A549 (cell line): Measurements from ENCODE around the gene TCF20.

Experiments used
- BHLHE40 ChIP-seq: IDR thresholded peaks from 2 replicates; pipeline ENCODE4 v1.6.1; 2012; ENCODE audit warnings: low read depth, low read length, inconsistent platforms
- EHF ChIP-seq: fragments of 250-450 bp; sonication (Bioruptor Pico); IDR thresholded peaks from 2 replicates; pipeline ENCODE4 v1.5.0; 2020; ENCODE audit warnings: mild to moderate bottlenecking
- ELK1 ChIP-seq: fragments of 150-350 bp; IDR thresholded peaks from 2 replicates; pipeline ENCODE4 v1.6.1; 2014; ENCODE audit warnings: low read depth, mild to moderate bottlenecking, low read length
- EP300 ChIP-seq, 2 experiments: fragments of >200 bp; sonication (Bioruptor Twin); formaldehyde crosslinking; IDR thresholded peaks; 2 replicates in 1 of 2; 3 replicates in 1 of 2; pipeline ENCODE4 v1.6.1; 2016 to 2017
- FOSL2 ChIP-seq, 2 experiments: fragments of 450-650 bp in 1 of 2; fragments of >200 bp in 1 of 2; sonication (Bioruptor Twin) in 1 of 2; formaldehyde crosslinking; IDR thresholded peaks; 2 replicates each; pipeline versions ENCODE4 v1.5.0 to v1.6.1; 2016 to 2020; ENCODE audit warnings: mild to moderate bottlenecking in 1 of 2, moderate library complexity in 1 of 2
- HDAC2 ChIP-seq: fragments of 200-600 bp; sonication (generic); IDR thresholded peaks from 2 replicates; pipeline ENCODE4 v1.6.1; 2016
- HOXA7 ChIP-seq: fragments of 250-450 bp; sonication (Bioruptor Pico); IDR thresholded peaks from 2 replicates; pipeline ENCODE4 v1.5.0; 2020; ENCODE audit warnings: mild to moderate bottlenecking, moderate library complexity
- KDM1A ChIP-seq: fragments of 200-600 bp; sonication (generic); IDR thresholded peaks from 2 replicates; pipeline ENCODE4 v1.6.1; 2016; ENCODE audit warnings: low read depth, mild to moderate bottlenecking
- MAZ ChIP-seq: fragments of 150-350 bp; IDR thresholded peaks from 2 replicates; pipeline ENCODE4 v1.6.1; 2014; ENCODE audit warnings: antibody characterized with exemption, low read depth, low read length, borderline replicate concordance
- NFE2L2 ChIP-seq: fragments of 150-350 bp; conservative IDR thresholded peaks from 2 replicates; pipeline ENCODE4 v1.6.1; 2014; ENCODE audit warnings: low read length
- SMC3 ChIP-seq: fragments of >200 bp; sonication (Bioruptor Twin); formaldehyde crosslinking; IDR thresholded peaks from 3 replicates; pipeline ENCODE4 v1.6.1; 2018; ENCODE audit warnings: inconsistent platforms

GRCh38 chr22:42243802-42244060, 26.7 kb downstream of the TCF20 start:
- no peak for TF ChIP-seq KDM1A
- no peak for TF ChIP-seq EHF
- no peak for TF ChIP-seq NFE2L2
- TF ChIP-seq MAZ = no peak
- TF ChIP-seq HOXA7 (CRISPR knock-in tag) = no peak
- TF ChIP-seq SMC3 = no peak
- no peak for TF ChIP-seq ELK1
- TF ChIP-seq FOSL2 (IDR thresholded peaks at IDR 0.05) = no peak
- no peak for TF ChIP-seq FOSL2 (CRISPR knock-in tag; IDR thresholded peaks at IDR 0.05)
- TF ChIP-seq EP300 (IDR thresholded peaks at IDR 0.05) = no peak
- TF ChIP-seq HDAC2 = no peak
- TF ChIP-seq BHLHE40 = no peak
